ENCODE measurements around the gene CDC42BPB. TPM values are rescaled to one million over a fixed set of nuclear protein-coding genes. Genes with fewer than 3 reads are reported as not detected.

The CDC42BPB gene
- total RNA-seq, 1 donor = 118 TPM

DNA sequence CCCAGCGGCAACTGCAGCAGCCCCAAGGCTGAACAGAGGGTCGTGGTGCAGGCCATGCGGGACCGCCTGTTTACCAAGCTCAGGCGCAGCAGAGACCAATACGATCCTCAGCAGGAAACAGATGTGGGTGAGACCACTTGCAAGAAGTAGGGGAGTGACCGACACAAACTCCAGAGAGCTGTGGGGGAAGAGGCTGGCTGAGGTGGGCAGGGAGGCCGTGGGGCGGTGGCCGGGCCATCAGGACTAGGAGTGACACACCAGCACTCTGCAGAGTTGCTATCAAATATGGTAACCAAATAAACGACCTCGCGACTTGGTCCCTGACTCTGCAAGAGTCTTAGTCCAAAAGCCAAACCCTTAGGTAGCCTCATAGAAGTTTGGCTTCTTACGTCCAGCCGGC is 104.2 kb downstream of the CDC42BPB start:
- Histone ChIP-seq H2AFZ (ENCODE audit: low read length) (no peak overlapping the region), H3K4me2 (ENCODE audit: insufficient read depth, low read length) (no peak overlapping the region), H3K27me3 (ENCODE audit: insufficient read depth, low read length) (no peaks in the 10 kb centered on the region), H3K9me3 (ENCODE audit: low read depth, low read length) (no peaks in the 10 kb centered on the region), H3K27ac (ENCODE audit: low read depth, low read length) (no peak overlapping the region), H3K79me2 (ENCODE audit: insufficient read depth, low read length) (no peaks in the 10 kb centered on the region), H3K36me3 (ENCODE audit: insufficient read depth, low read length) (peaks cover 83% of the 10 kb centered on the region), H4K20me1 (ENCODE audit: insufficient read depth, low read length) (peaks cover 13% of the 10 kb centered on the region), H3K4me3 (ENCODE audit: insufficient read depth, low read length) (no peak overlapping the region), H3K4me1 (ENCODE audit: insufficient read depth, low read length) (no peaks in the 10 kb centered on the region)
- DNase-seq (ENCODE audit: insufficient read length, low spot score, missing footprints) = peak; percentile 79
- no peak for TF ChIP-seq CTCF (IDR thresholded peaks at IDR 0.05; ENCODE audit: extremely low read depth, low read depth, low read length)

DNA sequence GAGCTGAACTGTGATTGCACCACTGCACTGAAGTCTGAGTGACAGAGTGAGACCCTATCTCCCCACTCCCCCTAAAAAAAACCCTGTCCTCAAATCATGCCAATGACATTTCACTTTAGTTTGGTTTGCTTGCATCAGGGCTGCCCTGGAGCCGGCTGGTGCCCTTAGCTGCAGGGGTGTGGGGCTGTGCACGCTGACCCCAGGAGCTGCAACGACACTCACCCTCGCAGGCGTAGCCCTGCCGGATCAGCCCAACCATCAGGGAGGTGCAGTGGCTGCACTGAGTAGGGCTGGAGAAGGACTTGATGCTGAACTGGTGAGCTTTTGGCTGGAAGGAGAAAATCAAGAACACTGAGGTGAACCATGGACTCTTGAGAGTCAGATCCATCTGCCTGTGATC is 105.1 kb downstream of the CDC42BPB start:
- Histone ChIP-seq H3K79me2 (ENCODE audit: insufficient read depth, low read length) (no peaks in the 10 kb centered on the region), H3K27me3 (ENCODE audit: insufficient read depth, low read length) (no peaks in the 10 kb centered on the region), H3K36me3 (ENCODE audit: insufficient read depth, low read length) (peaks cover 80% of the 10 kb centered on the region), H2AFZ (ENCODE audit: low read length) (no peak overlapping the region), H3K4me3 (ENCODE audit: insufficient read depth, low read length) (no peak overlapping the region), H4K20me1 (ENCODE audit: insufficient read depth, low read length) (peaks cover 17% of the 10 kb centered on the region), H3K4me1 (ENCODE audit: insufficient read depth, low read length) (no peaks in the 10 kb centered on the region), H3K4me2 (ENCODE audit: insufficient read depth, low read length) (no peak overlapping the region), H3K9me3 (ENCODE audit: low read depth, low read length) (no peaks in the 10 kb centered on the region), H3K27ac (ENCODE audit: low read depth, low read length) (no peak overlapping the region)
- TF ChIP-seq CTCF (IDR thresholded peaks at IDR 0.05; ENCODE audit: extremely low read depth, low read depth, low read length) = no peak
- no peak for DNase-seq (ENCODE audit: insufficient read length, low spot score, missing footprints)

DNA sequence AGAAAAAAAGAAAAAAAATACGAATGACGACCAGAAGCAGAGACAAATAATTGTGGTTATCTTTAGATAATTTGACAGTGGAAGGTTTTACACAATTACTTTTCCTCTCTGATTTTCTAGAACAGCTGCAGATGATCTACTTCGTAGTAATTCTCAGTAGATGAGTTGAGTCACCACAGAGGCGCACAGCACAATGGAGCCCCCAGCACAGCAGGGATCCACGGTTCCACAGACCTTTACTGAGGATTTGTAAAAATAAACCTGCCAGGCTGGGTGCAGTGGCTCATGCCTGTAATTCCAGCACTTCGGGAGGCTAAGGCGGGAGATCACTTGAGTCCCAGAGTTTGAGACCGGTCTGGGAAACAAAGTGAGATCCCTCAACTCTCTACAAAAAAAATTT is 105.5 kb downstream of the CDC42BPB start:
- no peaks in the 10 kb centered on the region for H3K27me3 ChIP-seq (ENCODE audit: insufficient read depth, low read length)
- H4K20me1 ChIP-seq (ENCODE audit: insufficient read depth, low read length) = peaks cover 17% of the 10 kb centered on the region
- no peak overlapping the region for H3K27ac ChIP-seq (ENCODE audit: low read depth, low read length)
- no peaks in the 10 kb centered on the region for H3K9me3 ChIP-seq (ENCODE audit: low read depth, low read length)
- no peak overlapping the region for H3K4me2 ChIP-seq (ENCODE audit: insufficient read depth, low read length)
- H3K4me1 ChIP-seq (ENCODE audit: insufficient read depth, low read length) = no peaks in the 10 kb centered on the region
- H2AFZ ChIP-seq (ENCODE audit: low read length) = no peak overlapping the region
- H3K79me2 ChIP-seq (ENCODE audit: insufficient read depth, low read length) = no peaks in the 10 kb centered on the region
- no peak for DNase-seq (ENCODE audit: insufficient read length, low spot score, missing footprints)
- no peak overlapping the region for H3K4me3 ChIP-seq (ENCODE audit: insufficient read depth, low read length)
- peaks cover 83% of the 10 kb centered on the region for H3K36me3 ChIP-seq (ENCODE audit: insufficient read depth, low read length)
- no peak for TF ChIP-seq CTCF (IDR thresholded peaks at IDR 0.05; ENCODE audit: extremely low read depth, low read depth, low read length)

DNA sequence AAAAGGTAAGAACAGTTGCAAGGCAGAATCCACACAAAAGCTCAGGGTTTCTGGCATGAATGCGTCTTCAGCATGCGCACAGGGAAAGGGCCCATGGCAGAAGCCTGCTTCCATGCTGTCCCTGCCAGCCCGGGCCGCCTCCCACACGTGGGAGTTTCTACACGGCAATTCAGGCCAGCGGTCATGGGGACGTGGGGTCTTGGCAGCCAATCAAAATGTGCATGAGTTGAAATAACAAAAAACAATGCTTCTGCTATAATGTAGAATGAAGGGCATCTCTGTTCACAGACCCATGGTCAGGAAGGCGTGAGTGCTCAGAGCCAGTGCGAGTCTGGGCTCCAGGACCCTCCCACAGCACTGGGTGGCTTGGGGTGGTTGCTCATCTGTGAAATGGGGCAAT is 106.3 kb downstream of the CDC42BPB start:
- Histone ChIP-seq H3K4me1 (ENCODE audit: insufficient read depth, low read length) (no peaks in the 10 kb centered on the region), H3K36me3 (ENCODE audit: insufficient read depth, low read length) (peaks cover 84% of the 10 kb centered on the region), H4K20me1 (ENCODE audit: insufficient read depth, low read length) (peaks cover 17% of the 10 kb centered on the region), H3K79me2 (ENCODE audit: insufficient read depth, low read length) (no peaks in the 10 kb centered on the region), H3K27ac (ENCODE audit: low read depth, low read length) (no peak overlapping the region), H3K4me3 (ENCODE audit: insufficient read depth, low read length) (no peak overlapping the region), H3K9me3 (ENCODE audit: low read depth, low read length) (no peaks in the 10 kb centered on the region), H2AFZ (ENCODE audit: low read length) (no peak overlapping the region), H3K4me2 (ENCODE audit: insufficient read depth, low read length) (no peak overlapping the region), H3K27me3 (ENCODE audit: insufficient read depth, low read length) (no peaks in the 10 kb centered on the region)
- DNase-seq (ENCODE audit: insufficient read length, low spot score, missing footprints) = peak; percentile 58
- no peak for TF ChIP-seq CTCF (IDR thresholded peaks at IDR 0.05; ENCODE audit: extremely low read depth, low read depth, low read length)
